MG63 (cell line): Measurements from ENCODE around the gene SAPCD2. TPM values are rescaled to one million over a fixed set of nuclear protein-coding genes. Genes with fewer than 3 reads are reported as not detected.

Experiments used
- DNase-seq: peaks from one replicate; pipeline ENCODE4 v3.0.0-alpha.2; 2020
- H3K27me3 ChIP-seq: fragments of 250-450 bp; sonication (Bioruptor Pico); 2 replicates; pipeline ENCODE4 v1.5.1; 2020; ENCODE audit warnings: mild to moderate bottlenecking, moderate library complexity
- H3K36me3 ChIP-seq: fragments of 250-450 bp; sonication (Bioruptor Pico); 2 replicates; pipeline ENCODE4 v1.5.1; 2020; ENCODE audit warnings: mild to moderate bottlenecking, moderate library complexity
- H3K4me3 ChIP-seq: fragments of 250-450 bp; sonication (Bioruptor Pico); 2 replicates; pipeline ENCODE4 v1.5.1; 2020; ENCODE audit warnings: mild to moderate bottlenecking, moderate library complexity
- H3K9me3 ChIP-seq: fragments of 250-450 bp; sonication (Bioruptor Pico); 2 replicates; pipeline ENCODE4 v1.5.1; 2020; ENCODE audit warnings: mild to moderate bottlenecking, moderate library complexity
- total RNA-seq: library from RNA; depleted of rRNA; stranded (reverse); fragments of >200 nt; shearing (Covaris generic); gene quantifications from 2 replicates; pipeline ENCODE4 v1.2.3, GENCODE V29; 2014; ENCODE audit warnings: low replicate concordance

Gene SAPCD2
- total RNA-seq, 1 experiment from 2014 or later = 32.5 TPM

GRCh38 chr9:137087409-137087925, 17.1 kb upstream of the SAPCD2 start:
- no peak for DNase-seq
- H3K36me3 ChIP-seq = peaks cover 20% of the 10 kb centered on the region
- H3K4me3 ChIP-seq = peak overlapping the region; percentile 62
- no peaks in the 10 kb centered on the region for H3K9me3 ChIP-seq
- no peaks in the 10 kb centered on the region for H3K27me3 ChIP-seq

GRCh38 chr9:137086531-137087408, 16.4 kb upstream of the SAPCD2 start, which contains the start of gene MAN1B1:
Gene MAN1B1 (plus strand): TSS chr9:137086985. CDS start chr9:137087000, 15 bp downstream.
- Histone ChIP-seq H3K4me3 (peak within 1 kb of the TSS; percentile 62), H3K36me3 (peaks cover 21% of the 10 kb centered on the region)
- peak; percentile 99 for DNase-seq

GRCh38 chr9:137085920-137086530, 15.7 kb upstream of the SAPCD2 start:
- H3K27me3 ChIP-seq = no peaks in the 10 kb centered on the region
- DNase-seq = peak; percentile 63
- peak overlapping the region; percentile 62 for H3K4me3 ChIP-seq
- H3K36me3 ChIP-seq = peaks cover 26% of the 10 kb centered on the region
- no peaks in the 10 kb centered on the region for H3K9me3 ChIP-seq

More at GRCh38 chr9:137086531-137087408, 16.4 kb upstream of the SAPCD2 start, which contains the start of gene MAN1B1:
- Histone ChIP-seq H3K27me3 (no peaks in the 10 kb centered on the region), H3K9me3 (no peaks in the 10 kb centered on the region)

GRCh38 chr9:137084526-137084925, 14.2 kb upstream of the SAPCD2 start:
- Histone ChIP-seq H3K27me3 (no peaks in the 10 kb centered on the region), H3K9me3 (no peaks in the 10 kb centered on the region), H3K4me3 (no peak overlapping the region), H3K36me3 (peaks cover 34% of the 10 kb centered on the region)
- no peak for DNase-seq

GRCh38 chr9:137083394-137084004, 13.1 kb upstream of the SAPCD2 start:
- Histone ChIP-seq H3K36me3 (peaks cover 42% of the 10 kb centered on the region), H3K27me3 (no peaks in the 10 kb centered on the region), H3K9me3 (no peaks in the 10 kb centered on the region), H3K4me3 (no peak overlapping the region)
- peak; percentile 94 for DNase-seq

GRCh38 chr9:137082925-137083290, 12.6 kb upstream of the SAPCD2 start:
- Histone ChIP-seq H3K27me3 (no peaks in the 10 kb centered on the region), H3K4me3 (no peak overlapping the region), H3K36me3 (peaks cover 39% of the 10 kb centered on the region), H3K9me3 (no peaks in the 10 kb centered on the region)
- no peak for DNase-seq

GRCh38 chr9:137082222-137082924, 12.0 kb upstream of the SAPCD2 start:
- Histone ChIP-seq H3K4me3 (no peak overlapping the region), H3K36me3 (peaks cover 38% of the 10 kb centered on the region), H3K9me3 (no peaks in the 10 kb centered on the region), H3K27me3 (no peaks in the 10 kb centered on the region)
- DNase-seq = no peak

GRCh38 chr9:137080260-137081122, 10.1 kb upstream of the SAPCD2 start:
- H3K9me3 ChIP-seq = no peaks in the 10 kb centered on the region
- H3K4me3 ChIP-seq = no peak overlapping the region
- peaks cover 38% of the 10 kb centered on the region for H3K36me3 ChIP-seq
- H3K27me3 ChIP-seq = no peaks in the 10 kb centered on the region
- no peak for DNase-seq

GRCh38 chr9:137079401-137079787, 9.0 kb upstream of the SAPCD2 start:
- Histone ChIP-seq H3K27me3 (no peaks in the 10 kb centered on the region), H3K9me3 (no peaks in the 10 kb centered on the region), H3K36me3 (peaks cover 38% of the 10 kb centered on the region), H3K4me3 (no peak overlapping the region)
- DNase-seq = no peak

- no peaks in the 10 kb centered on the region for H3K27me3 ChIP-seq
- no peak for DNase-seq
- H3K36me3 ChIP-seq = peaks cover 33% of the 10 kb centered on the region
- peak overlapping the region; percentile 66 for H3K4me3 ChIP-seq
- no peaks in the 10 kb centered on the region for H3K9me3 ChIP-seq
These were observed 8.5 kb upstream of the SAPCD2 start for GRCh38 chr9:137078701-137079400.

GRCh38 chr9:137077758-137078693, 7.7 kb upstream of the SAPCD2 start:
- Histone ChIP-seq H3K9me3 (no peaks in the 10 kb centered on the region), H3K4me3 (peak overlapping the region; percentile 66), H3K27me3 (no peaks in the 10 kb centered on the region), H3K36me3 (peaks cover 28% of the 10 kb centered on the region)
- DNase-seq = peak; percentile 33

GRCh38 chr9:137077010-137077747, 6.8 kb upstream of the SAPCD2 start, which contains the start of gene UAP1L1:
Gene UAP1L1 (plus strand): TSS chr9:137077517. CDS start chr9:137077533, 16 bp downstream.
- H3K36me3 ChIP-seq = peaks cover 25% of the 10 kb centered on the region
- H3K9me3 ChIP-seq = no peaks in the 10 kb centered on the region
- no peaks in the 10 kb centered on the region for H3K27me3 ChIP-seq
- DNase-seq = peak; percentile 90
- H3K4me3 ChIP-seq = peak within 1 kb of the TSS; percentile 66

- Histone ChIP-seq H3K9me3 (no peaks in the 10 kb centered on the region), H3K36me3 (peaks cover 20% of the 10 kb centered on the region), H3K4me3 (peak overlapping the region; percentile 66), H3K27me3 (no peaks in the 10 kb centered on the region)
- no peak for DNase-seq
These were observed 6.3 kb upstream of the SAPCD2 start for GRCh38 chr9:137076636-137077009.
